Keratinocyte (primary cell): ENCODE measurements around the gene TSC22D3. TPM values are rescaled to one million over a fixed set of nuclear protein-coding genes. Genes with fewer than 3 reads are reported as not detected.

Experiments used
- DNase-seq: peaks from one replicate; pipeline ENCODE4 v3.0.0-alpha.2; 2011; ENCODE audit warnings: low read depth, missing footprints, low spot score
- FAIRE-seq: peaks from 2 replicates; lab custom pipeline; 2011; peaks lifted over from hg19 to GRCh38; lab: Jason Lieb, UNC
- H2AFZ ChIP-seq: 2 replicates; pipeline ENCODE4 v1.6.0; 2012; ENCODE audit warnings: low read length, control low read depth, inconsistent platforms; ENCODE audit not compliant: control insufficient read depth
- H3K27ac ChIP-seq: 2 replicates; pipeline ENCODE4 v1.5.1; 2011; ENCODE audit warnings: low read length; ENCODE audit not compliant: control insufficient read depth, insufficient read depth
- H3K27me3 ChIP-seq: 3 replicates; pipeline ENCODE4 v1.6.0; 2011; ENCODE audit warnings: low read length; ENCODE audit not compliant: control insufficient read depth, insufficient read depth; ENCODE audit errors: extremely low read depth
- H3K36me3 ChIP-seq, 2 experiments: 2 replicates in 1 of 2; 3 replicates in 1 of 2; pipeline ENCODE4 v1.5.1; 2011; ENCODE audit warnings: low read length in 2 of 2, mild to moderate bottlenecking in 1 of 2; ENCODE audit not compliant: control insufficient read depth in 2 of 2, insufficient read depth in 2 of 2; ENCODE audit errors: extremely low read depth in 1 of 2
- H3K4me1 ChIP-seq: 3 replicates; pipeline ENCODE4 v1.5.1; 2011; ENCODE audit warnings: low read length; ENCODE audit not compliant: control insufficient read depth, insufficient read depth; ENCODE audit errors: extremely low read depth
- H3K4me2 ChIP-seq: 3 replicates; pipeline ENCODE4 v1.6.0; 2011; ENCODE audit warnings: low read depth, low read length; ENCODE audit not compliant: control insufficient read depth, insufficient read depth; ENCODE audit errors: extremely low read depth
- H3K4me3 ChIP-seq, 3 experiments: fragments of 200-600 bp in 1 of 3; sonication (generic) in 1 of 3; 2 replicates in 2 of 3; 3 replicates in 1 of 3; pipeline ENCODE4 v1.5.1; 2011 to 2016; ENCODE audit warnings: low read length in 3 of 3, mild to moderate bottlenecking in 3 of 3, control low read depth in 2 of 3, inconsistent platforms in 1 of 3, low read depth in 1 of 3, mixed read lengths in 1 of 3, mixed run types in 1 of 3, moderate library complexity in 1 of 3; ENCODE audit not compliant: control insufficient read depth in 2 of 3, insufficient read depth in 2 of 3; ENCODE audit errors: extremely low read depth in 1 of 3
- H3K79me2 ChIP-seq: 2 replicates; pipeline ENCODE4 v1.6.0; 2012; ENCODE audit warnings: low read length; ENCODE audit not compliant: control insufficient read depth, insufficient read depth
- H3K9ac ChIP-seq: 3 replicates; pipeline ENCODE4 v1.6.0; 2011; ENCODE audit warnings: low read length; ENCODE audit not compliant: control insufficient read depth, insufficient read depth; ENCODE audit errors: extremely low read depth
- H3K9me1 ChIP-seq: 3 replicates; pipeline ENCODE4 v1.6.0; 2011; ENCODE audit warnings: low read length; ENCODE audit not compliant: control insufficient read depth, insufficient read depth; ENCODE audit errors: extremely low read depth
- H3K9me3 ChIP-seq: 2 replicates; pipeline ENCODE4 v1.5.1; 2012; ENCODE audit warnings: low read depth, low read length; ENCODE audit not compliant: control insufficient read depth
- H4K20me1 ChIP-seq: 3 replicates; pipeline ENCODE4 v1.6.0; 2011; ENCODE audit warnings: low read length; ENCODE audit not compliant: control insufficient read depth, insufficient read depth; ENCODE audit errors: extremely low read depth
- CTCF ChIP-seq, 3 experiments: IDR thresholded peaks in 1 of 3; conservative IDR thresholded peaks in 1 of 3; optimal IDR thresholded peaks in 1 of 3; 2 replicates in 2 of 3; 3 replicates in 1 of 3; pipeline versions ENCODE3 to v1.5.1; 2011; ENCODE audit warnings: low read length in 3 of 3, mild to moderate bottlenecking in 3 of 3, moderate library complexity in 2 of 3, control low read depth in 1 of 3, inconsistent platforms in 1 of 3; ENCODE audit not compliant: insufficient read depth in 2 of 3; ENCODE audit errors: extremely low read depth in 1 of 3
- EZH2 ChIP-seq: IDR thresholded peaks from one replicate; pipeline ENCODE4 v1.6.1; 2012; ENCODE audit warnings: inconsistent platforms, mild to moderate bottlenecking, low read length, moderate library complexity
- dilution Hi-C: fragments of 300-500 bp; cut with MboI; formaldehyde crosslinking; loops from one replicate; pipeline ENCODE4 v1.7.0; 2020; ENCODE audit warnings: low sequenced_read_pairs; ENCODE audit not compliant: extremely low pct_ligation_motif_present
- polyA plus RNA-seq, 5 experiments: library from polyadenylated mRNA; depleted of rRNA in 3 of 5; stranded (reverse) in 3 of 5; stranded (forward) in 1 of 5; unstranded in 1 of 5; fragments of >200 nt; gene quantifications; 1 replicate in 1 of 5; 2 replicates in 3 of 5; 3 replicates in 1 of 5; pipeline versions ENCODE4 v1.2.1 to v1.2.3, GENCODE V29; 2011 to 2012; ENCODE audit warnings: missing spikeins in 2 of 5, low read depth in 1 of 5, low replicate concordance in 1 of 5

TSC22D3 gene
- polyA plus RNA-seq, 1 donor (not counting 4 experiments of a cell fraction or from before 2014, with no cell fraction given) = 48.5 TPM

GRCh38 chrX:107728371-107729099, 47.1 kb downstream of the TSC22D3 start:
- H3K9me1 ChIP-seq = no peaks in the 10 kb centered on the region
- H2AFZ ChIP-seq = no peak overlapping the region
- FAIRE-seq = no peak
- H4K20me1 ChIP-seq = no peaks in the 10 kb centered on the region
- H3K9ac ChIP-seq = no peak overlapping the region
- no peak overlapping the region for H3K27ac ChIP-seq
- H3K4me1 ChIP-seq = peaks cover 24% of the 10 kb centered on the region
- no peak overlapping the region for H3K4me2 ChIP-seq
- dilution Hi-C loops = no loop called here
- H3K9me3 ChIP-seq = no peaks in the 10 kb centered on the region
- H3K36me3 ChIP-seq = no peaks in the 10 kb centered on the region
- no peak for DNase-seq
- H3K27me3 ChIP-seq = peaks cover 6% of the 10 kb centered on the region
- H3K79me2 ChIP-seq = no peaks in the 10 kb centered on the region
- TF ChIP-seq CTCF (optimal IDR thresholded peaks at IDR 0.05 in 1 of 3, IDR thresholded peaks at IDR 0.05 in 1 of 3, conservative IDR thresholded peaks at IDR 0.05 in 1 of 3; ENCODE audit: extremely low read depth in 1 of 3, insufficient read depth in 2 of 3, low read length in 3 of 3) (no peak), EZH2 (no peak)
- no peak overlapping the region for H3K4me3 ChIP-seq

DNA sequence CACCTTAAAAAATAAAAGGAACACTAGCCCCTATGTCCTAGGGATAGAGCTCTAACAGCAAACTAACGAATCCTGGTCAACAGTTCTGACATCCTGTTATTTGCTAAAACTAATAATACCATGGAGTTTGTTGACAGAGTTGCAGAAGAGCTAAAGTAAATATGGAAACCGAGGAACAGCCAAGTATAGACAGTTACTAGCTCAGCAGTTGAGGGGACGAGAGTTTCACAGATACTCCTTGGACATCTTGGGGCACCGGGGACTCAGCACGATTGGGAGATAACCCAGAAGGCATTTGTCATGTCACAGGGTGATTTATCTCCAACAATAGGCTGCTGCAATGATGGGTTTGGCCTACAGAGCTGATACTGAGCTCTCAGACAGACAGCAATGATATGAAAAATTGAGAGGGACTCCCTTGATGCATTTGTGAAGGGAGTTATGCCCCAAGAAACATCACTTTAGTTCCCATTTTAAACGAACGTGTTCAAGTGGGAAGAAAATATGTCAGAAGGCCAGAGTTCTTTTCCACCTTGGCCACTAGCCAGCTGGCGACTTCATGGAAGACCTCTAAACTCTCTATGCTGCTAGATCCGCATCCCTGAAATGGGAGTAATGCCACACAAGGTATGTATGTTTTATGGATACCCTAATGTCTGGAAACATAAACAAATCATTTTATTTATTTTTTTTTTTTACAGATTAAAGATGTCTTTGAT, 48.6 kb downstream of the TSC22D3 start:
- Histone ChIP-seq H3K9me1 (no peaks in the 10 kb centered on the region), H3K4me3 (no peak overlapping the region), H3K79me2 (no peaks in the 10 kb centered on the region), H4K20me1 (no peaks in the 10 kb centered on the region), H3K27me3 (peaks cover 6% of the 10 kb centered on the region), H3K4me1 (peaks cover 21% of the 10 kb centered on the region), H3K27ac (no peak overlapping the region), H3K4me2 (no peak overlapping the region), H3K36me3 (no peaks in the 10 kb centered on the region), H2AFZ (no peak overlapping the region), H3K9ac (no peak overlapping the region), H3K9me3 (no peaks in the 10 kb centered on the region)
- no peak for TF ChIP-seq EZH2
- no peak for TF ChIP-seq CTCF (optimal IDR thresholded peaks at IDR 0.05 in 1 of 3, IDR thresholded peaks at IDR 0.05 in 1 of 3, conservative IDR thresholded peaks at IDR 0.05 in 1 of 3; ENCODE audit: extremely low read depth in 1 of 3, insufficient read depth in 2 of 3, low read length in 3 of 3)
- DNase-seq (no peak), FAIRE-seq (no peak)
- dilution Hi-C loops = no loop called here
